KMS-11 (cell line): ENCODE measurements around the gene STAC3.

Experiments
- H2AFZ ChIP-seq: fragments of 200-600 bp; sonication (generic); 2 replicates; pipeline ENCODE4 v1.6.1; 2016; ENCODE audit warnings: antibody characterized with exemption, mixed run types, low read depth
- H3K27ac ChIP-seq: fragments of 200-600 bp; sonication (generic); 2 replicates; pipeline ENCODE4 v1.6.1; 2016; ENCODE audit warnings: mild to moderate bottlenecking, mixed run types
- H3K27me3 ChIP-seq: fragments of 200-600 bp; sonication (generic); 2 replicates; pipeline ENCODE4 v1.6.1; 2017; ENCODE audit warnings: mild to moderate bottlenecking, low read depth, mixed run types, moderate library complexity; ENCODE audit not compliant: insufficient read depth
- H3K36me3 ChIP-seq: fragments of 200-600 bp; sonication (generic); 2 replicates; pipeline ENCODE4 v1.6.1; 2017; ENCODE audit warnings: mild to moderate bottlenecking, mixed run types; ENCODE audit not compliant: insufficient read depth
- H3K4me1 ChIP-seq: fragments of 200-600 bp; sonication (generic); 2 replicates; pipeline ENCODE4 v1.6.1; 2016; ENCODE audit warnings: mild to moderate bottlenecking, low read depth, mixed run types; ENCODE audit not compliant: poor library complexity, severe bottlenecking
- H3K4me2 ChIP-seq: fragments of 200-600 bp; sonication (generic); 2 replicates; pipeline ENCODE4 v1.7.0; 2016; ENCODE audit warnings: mild to moderate bottlenecking, mixed run types
- H3K4me3 ChIP-seq: fragments of 200-600 bp; sonication (generic); IDR thresholded peaks from 2 replicates; pipeline ENCODE4 v1.6.1; 2017; ENCODE audit warnings: low read depth, low read length, mixed read lengths; ENCODE audit not compliant: insufficient read depth
- H3K79me2 ChIP-seq: fragments of 200-600 bp; sonication (generic); 2 replicates; pipeline ENCODE4 v1.6.1; 2016; ENCODE audit warnings: low read depth, mixed run types; ENCODE audit not compliant: insufficient read depth
- H3K9ac ChIP-seq: fragments of 200-600 bp; sonication (generic); 2 replicates; pipeline ENCODE4 v1.6.1; 2016; ENCODE audit warnings: mild to moderate bottlenecking, mixed run types
- H4K20me1 ChIP-seq: fragments of 200-600 bp; sonication (generic); 2 replicates; pipeline ENCODE4 v1.6.1; 2016; ENCODE audit warnings: mild to moderate bottlenecking, mixed run types; ENCODE audit not compliant: insufficient read depth
- TF ChIP-seq, protein P1 (sequence below): fragments of 200-600 bp; sonication (generic); conservative IDR thresholded peaks from 2 replicates; pipeline ENCODE4 v1.6.1; 2017; ENCODE audit warnings: low read depth, mild to moderate bottlenecking, antibody characterized with exemption, low read length, moderate library complexity, mixed read lengths

The STAC3 gene

GRCh38 chr12:57224973-57225679 is 25.9 kb downstream of the STAC3 start:
- Histone ChIP-seq H3K4me1 (peaks cover 11% of the 10 kb centered on the region), H3K27ac (no peak overlapping the region), H3K36me3 (no peaks in the 10 kb centered on the region), H2AFZ (no peak overlapping the region), H3K9ac (no peak overlapping the region), H4K20me1 (no peaks in the 10 kb centered on the region), H3K79me2 (peaks cover 11% of the 10 kb centered on the region), H3K4me2 (no peak overlapping the region), H3K27me3 (peaks cover 32% of the 10 kb centered on the region), H3K4me3 (no peak overlapping the region)
- TF ChIP-seq, protein P1, sequence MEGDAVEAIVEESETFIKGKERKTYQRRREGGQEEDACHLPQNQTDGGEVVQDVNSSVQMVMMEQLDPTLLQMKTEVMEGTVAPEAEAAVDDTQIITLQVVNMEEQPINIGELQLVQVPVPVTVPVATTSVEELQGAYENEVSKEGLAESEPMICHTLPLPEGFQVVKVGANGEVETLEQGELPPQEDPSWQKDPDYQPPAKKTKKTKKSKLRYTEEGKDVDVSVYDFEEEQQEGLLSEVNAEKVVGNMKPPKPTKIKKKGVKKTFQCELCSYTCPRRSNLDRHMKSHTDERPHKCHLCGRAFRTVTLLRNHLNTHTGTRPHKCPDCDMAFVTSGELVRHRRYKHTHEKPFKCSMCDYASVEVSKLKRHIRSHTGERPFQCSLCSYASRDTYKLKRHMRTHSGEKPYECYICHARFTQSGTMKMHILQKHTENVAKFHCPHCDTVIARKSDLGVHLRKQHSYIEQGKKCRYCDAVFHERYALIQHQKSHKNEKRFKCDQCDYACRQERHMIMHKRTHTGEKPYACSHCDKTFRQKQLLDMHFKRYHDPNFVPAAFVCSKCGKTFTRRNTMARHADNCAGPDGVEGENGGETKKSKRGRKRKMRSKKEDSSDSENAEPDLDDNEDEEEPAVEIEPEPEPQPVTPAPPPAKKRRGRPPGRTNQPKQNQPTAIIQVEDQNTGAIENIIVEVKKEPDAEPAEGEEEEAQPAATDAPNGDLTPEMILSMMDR: no peak; the same call in 1 of the 2 replicates

DNA sequence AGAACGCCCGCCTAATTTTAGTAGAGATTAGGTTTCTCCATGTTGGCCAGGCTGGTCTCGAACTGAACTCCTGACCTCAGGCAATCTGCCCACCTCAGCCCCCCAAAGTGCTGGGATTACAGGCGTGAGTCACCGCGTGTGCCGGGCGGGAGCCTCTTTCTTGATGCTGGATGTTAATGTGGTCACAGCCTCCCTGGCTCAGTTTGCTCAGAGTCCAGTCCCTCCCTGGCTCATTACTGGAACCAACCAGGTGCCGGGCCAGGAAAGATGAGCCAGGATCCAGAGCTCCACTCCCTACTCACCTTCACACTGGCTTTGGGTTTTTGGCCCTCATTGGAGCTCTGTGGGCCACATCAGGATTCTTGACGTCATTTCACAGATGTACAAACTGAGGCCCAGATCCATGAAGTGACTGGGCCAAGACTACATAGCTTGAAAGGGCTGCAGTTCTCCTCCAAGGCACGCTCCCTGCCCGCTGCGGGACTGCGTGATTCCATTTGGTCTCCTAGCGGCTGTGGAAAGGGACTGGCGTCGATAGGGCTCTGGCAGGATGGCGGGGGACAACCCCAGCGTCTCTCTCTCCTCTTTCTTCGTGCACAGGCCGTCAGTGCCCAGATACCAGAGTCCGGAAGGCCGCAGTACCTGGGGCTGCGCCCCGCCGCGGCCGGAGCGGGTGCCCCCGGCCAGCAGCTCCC is 26.6 kb downstream of the STAC3 start:
- no peaks in the 10 kb centered on the region for H3K36me3 ChIP-seq
- no peaks in the 10 kb centered on the region for H4K20me1 ChIP-seq
- no peak overlapping the region for H3K27ac ChIP-seq
- no peak overlapping the region for H3K4me3 ChIP-seq
- no peak overlapping the region for H3K4me2 ChIP-seq
- H3K4me1 ChIP-seq: peaks cover 11% of the 10 kb centered on the region
- no peak overlapping the region for H3K9ac ChIP-seq
- TF ChIP-seq, protein P1: 0 out of 2 replicates have a peak, but pooled peaks have one; percentile 24
- peaks cover 4% of the 10 kb centered on the region; the same call in 1 of the 2 replicates for H3K79me2 ChIP-seq
- H3K27me3 ChIP-seq: peaks cover 38% of the 10 kb centered on the region
- no peak overlapping the region for H2AFZ ChIP-seq

- Histone ChIP-seq H3K27ac (no peak overlapping the region), H3K79me2 (no peaks in the 10 kb centered on the region), H3K9ac (no peak overlapping the region), H3K36me3 (no peaks in the 10 kb centered on the region), H3K4me2 (no peak overlapping the region), H3K4me3 (no peak overlapping the region), H3K27me3 (peaks cover 47% of the 10 kb centered on the region), H4K20me1 (no peaks in the 10 kb centered on the region), H3K4me1 (peaks cover 3% of the 10 kb centered on the region), H2AFZ (no peak overlapping the region)
- TF ChIP-seq, protein P1: no peak
Observed at GRCh38 chr12:57223191-57224165, 27.5 kb downstream of the STAC3 start.
